IMR-90 (cell line): ENCODE measurements around the gene TOP3B. TPM values are rescaled to one million over a fixed set of nuclear protein-coding genes. Genes with fewer than 3 reads are reported as not detected.

Source experiments
- ATAC-seq: fragments of 200-7000 bp; cut with Tn5 transposase; 2 replicates; pipeline ENCODE4 v1.9.1; 2020; ENCODE audit warnings: low read depth, mild to moderate bottlenecking, moderate library complexity
- BruUV-seq: library from RNA; stranded (reverse); fragments of 400-500 nt; replicated peaks from 2 replicates; lab custom pipeline; 2021; lab: Mats Ljungman, UMichigan
- CTCF ChIA-PET: fragments of 300-600 bp; formaldehyde crosslinking; extraction: SDS; loops from one replicate; lab custom pipeline; 2021; ENCODE audit warnings: antibody characterized with exemption; lab: Yijun Ruan, JAX
- POLR2A ChIA-PET: fragments of 300-600 bp; sonication (Branson Sonifier 250); formaldehyde crosslinking; loops from one replicate; lab custom pipeline; 2022; ENCODE audit warnings: antibody characterized with exemption; ENCODE audit not compliant: unreplicated experiment; lab: Charles Lee
- DNase-seq: peaks from one replicate; pipeline ENCODE4 v3.0.0; 2013
- H2AFZ ChIP-seq: replicated peaks from 2 replicates; pipeline ENCODE3; 2013; ENCODE audit warnings: low read length, mild to moderate bottlenecking; ENCODE audit not compliant: poor library complexity
- H2AK5ac ChIP-seq: 2 replicates; pipeline ENCODE4 v1.6.1; 2013; ENCODE audit warnings: low read depth, low read length, inconsistent platforms
- H2AK9ac ChIP-seq: replicated peaks from 2 replicates; pipeline ENCODE3; 2013; ENCODE audit warnings: mild to moderate bottlenecking, low read depth, low read length, moderate library complexity; ENCODE audit not compliant: poor library complexity
- H2BK120ac ChIP-seq: 2 replicates; pipeline ENCODE4 v1.6.1; 2013; ENCODE audit warnings: low read depth, low read length, inconsistent platforms
- H2BK15ac ChIP-seq: 3 replicates; pipeline ENCODE4 v1.6.1; 2013; ENCODE audit warnings: low read depth, low read length, inconsistent platforms
- H2BK20ac ChIP-seq: 2 replicates; pipeline ENCODE4 v1.6.1; 2013; ENCODE audit warnings: low read depth, mild to moderate bottlenecking, inconsistent platforms, low read length, moderate library complexity
- H2BK5ac ChIP-seq: 2 replicates; pipeline ENCODE4 v1.6.1; 2013; ENCODE audit warnings: mild to moderate bottlenecking, low read depth, low read length, inconsistent platforms; ENCODE audit not compliant: poor library complexity, severe bottlenecking
- H3K14ac ChIP-seq: replicated peaks from 2 replicates; pipeline ENCODE4 v1.6.1; 2013; ENCODE audit warnings: low read depth, low read length, inconsistent platforms
- H3K18ac ChIP-seq: 2 replicates; pipeline ENCODE4 v1.6.1; 2013; ENCODE audit warnings: low read depth, low read length, control low read depth
- H3K23ac ChIP-seq: 2 replicates; pipeline ENCODE4 v1.6.1; 2013; ENCODE audit warnings: low read depth, low read length, inconsistent platforms
- H3K27ac ChIP-seq: 2 replicates; pipeline ENCODE4 v1.5.1; 2013; ENCODE audit warnings: mild to moderate bottlenecking, control low read depth, low read length; ENCODE audit not compliant: insufficient read depth
- H3K27me3 ChIP-seq: 2 replicates; pipeline ENCODE4 v1.6.1; 2013; ENCODE audit warnings: low read length; ENCODE audit not compliant: control insufficient read depth, insufficient read depth
- H3K36me3 ChIP-seq: 2 replicates; pipeline ENCODE4 v1.6.1; 2013; ENCODE audit warnings: low read length, mixed read lengths; ENCODE audit not compliant: control insufficient read depth, insufficient read depth
- H3K4ac ChIP-seq: 2 replicates; pipeline ENCODE4 v1.6.1; 2013; ENCODE audit warnings: low read depth, low read length, inconsistent platforms
- H3K4me1 ChIP-seq: 2 replicates; pipeline ENCODE4 v1.6.1; 2013; ENCODE audit warnings: low read length, mixed read lengths; ENCODE audit not compliant: control insufficient read depth, insufficient read depth
- H3K4me2 ChIP-seq: 2 replicates; pipeline ENCODE4 v1.6.1; 2013; ENCODE audit warnings: low read depth, mild to moderate bottlenecking, control low read depth, low read length, moderate library complexity
- H3K4me3 ChIP-seq: 2 replicates; pipeline ENCODE4 v1.5.1; 2013; ENCODE audit warnings: low read depth, mild to moderate bottlenecking, control low read depth, low read length, moderate library complexity; ENCODE audit not compliant: insufficient read depth
- H3K56ac ChIP-seq: 2 replicates; pipeline ENCODE4 v1.6.1; 2013; ENCODE audit warnings: low read length, inconsistent platforms; ENCODE audit not compliant: insufficient read depth; ENCODE audit errors: extremely low read depth
- H3K79me1 ChIP-seq, 2 experiments: 2 replicates each; pipeline ENCODE4 v1.6.1; 2013; ENCODE audit warnings: low read length in 2 of 2, inconsistent platforms in 1 of 2, low read depth in 1 of 2
- H3K9ac ChIP-seq: 2 replicates; pipeline ENCODE4 v1.6.1; 2013; ENCODE audit warnings: low read depth, low read length, control low read depth
- H3K9me1 ChIP-seq: 2 replicates; pipeline ENCODE4 v1.6.1; 2013; ENCODE audit warnings: low read length, inconsistent platforms; ENCODE audit not compliant: insufficient read depth
- H3K9me3 ChIP-seq: 2 replicates; pipeline ENCODE4 v1.6.1; 2013; ENCODE audit warnings: low read length; ENCODE audit not compliant: control insufficient read depth, insufficient read depth
- H4K20me1 ChIP-seq: 2 replicates; pipeline ENCODE4 v1.6.1; 2013; ENCODE audit warnings: low read length, inconsistent platforms; ENCODE audit not compliant: insufficient read depth
- H4K5ac ChIP-seq: 2 replicates; pipeline ENCODE4 v1.6.1; 2013; ENCODE audit warnings: mild to moderate bottlenecking, low read depth, low read length, control low read depth
- H4K8ac ChIP-seq, 2 experiments: 2 replicates each; pipeline ENCODE4 v1.6.1; 2013; ENCODE audit warnings: low read depth in 2 of 2, low read length in 2 of 2, control low read depth in 1 of 2, inconsistent platforms in 1 of 2
- H4K91ac ChIP-seq: 2 replicates; pipeline ENCODE4 v1.6.1; 2013; ENCODE audit warnings: low read depth, low read length, inconsistent platforms; ENCODE audit not compliant: insufficient read depth
- BHLHE40 ChIP-seq: fragments of 150-350 bp; IDR thresholded peaks from 2 replicates; pipeline ENCODE4 v1.6.1; 2016; ENCODE audit warnings: mild to moderate bottlenecking, low read depth, low read length
- CEBPB ChIP-seq: IDR thresholded peaks from 2 replicates; pipeline ENCODE4 v1.6.1; 2012; ENCODE audit warnings: low read depth, low read length, improper control_type of control experiment
- CHD1 ChIP-seq: IDR thresholded peaks from 2 replicates; pipeline ENCODE4 v1.6.1; 2012; ENCODE audit warnings: low read depth, low read length, improper control_type of control experiment
- FOS ChIP-seq: fragments of 150-350 bp; IDR thresholded peaks from 2 replicates; pipeline ENCODE4 v1.6.1; 2016; ENCODE audit warnings: low read depth, low read length
- MAFK ChIP-seq: IDR thresholded peaks from 2 replicates; pipeline ENCODE4 v1.6.1; 2012; ENCODE audit warnings: low read depth, low read length, improper control_type of control experiment
- MAZ ChIP-seq: IDR thresholded peaks from 2 replicates; pipeline ENCODE4 v1.6.1; 2012; ENCODE audit warnings: low read depth, mild to moderate bottlenecking, low read length, improper control_type of control experiment, moderate library complexity, borderline replicate concordance
- MXI1 ChIP-seq: IDR thresholded peaks from 2 replicates; pipeline ENCODE4 v1.6.1; 2012; ENCODE audit warnings: low read depth, mild to moderate bottlenecking, low read length, moderate library complexity, borderline replicate concordance
- POLR2A ChIP-seq: IDR thresholded peaks from 2 replicates; pipeline ENCODE4 v1.6.1; 2012; ENCODE audit warnings: mild to moderate bottlenecking, low read depth, low read length
- RAD21 ChIP-seq: IDR thresholded peaks from 2 replicates; pipeline ENCODE4 v1.6.1; 2012; ENCODE audit warnings: low read length, improper control_type of control experiment
- RCOR1 ChIP-seq: IDR thresholded peaks from 2 replicates; pipeline ENCODE4 v1.6.1; 2012; ENCODE audit warnings: mild to moderate bottlenecking, low read length, improper control_type of control experiment; ENCODE audit not compliant: insufficient replicate concordance
- RFX5 ChIP-seq: IDR thresholded peaks from 2 replicates; pipeline ENCODE4 v1.8.0; 2012; ENCODE audit warnings: low read depth, mild to moderate bottlenecking, low read length, moderate library complexity
- SMC3 ChIP-seq: fragments of 150-350 bp; IDR thresholded peaks from 2 replicates; pipeline ENCODE4 v1.6.1; 2016; ENCODE audit warnings: low read depth, mild to moderate bottlenecking, antibody characterized with exemption, low read length, moderate library complexity
- WGBS, 2 experiments: methylation state at CpG; one replicate each; pipeline versions ENCODE4 v1.1.5 to v1.1.7; 2013; ENCODE audit warnings: missing lambda C conversion rate in 2 of 2; ENCODE audit not compliant: insufficient read length in 1 of 2; ENCODE audit errors: extremely low coverage in 2 of 2; 5-methylcytosine and 5-hydroxymethylcytosine counted together
- dilution Hi-C: fragments of 300-500 bp; cut with HindIII; formaldehyde crosslinking; loops from one replicate; pipeline ENCODE4 v1.14.3; 2018; ENCODE audit warnings: low sequenced_read_pairs; ENCODE audit not compliant: unreplicated experiment
- in situ Hi-C: fragments of 300-500 bp; cut with MboI; formaldehyde crosslinking; loops from 3 replicates; pipeline ENCODE4 v1.14.3; 2019; ENCODE audit warnings: low sequenced_read_pairs, inconsistent platforms, mixed read lengths
- intact Hi-C: fragments of 100-400 bp; cut with micrococcal nuclease; formaldehyde crosslinking; loops from 2 replicates; pipeline ENCODE4 v1.10.0; 2022
- polyA plus RNA-seq, 3 experiments: library from polyadenylated mRNA; depleted of rRNA; stranded (reverse); fragments of >200 nt; gene quantifications; 2 replicates each; pipeline ENCODE4 v1.2.3, GENCODE V29; 2012; ENCODE audit warnings: low replicate concordance in 1 of 3
- total RNA-seq: library from RNA; depleted of rRNA; stranded (reverse); fragments of >200 nt; gene quantifications from 2 replicates; pipeline ENCODE4 v1.2.3, GENCODE V29; 2012
- TF ChIP-seq, protein P1 (sequence below): fragments of 150-350 bp; IDR thresholded peaks from 2 replicates; pipeline ENCODE4 v1.6.1; 2016; ENCODE audit warnings: low read depth, mild to moderate bottlenecking, low read length, moderate library complexity, borderline replicate concordance

The TOP3B gene
- total and polyA plus RNA-seq, 2 of the 4 experiments (the other 2 are of a cell fraction), result 23.0 to 23.5 TPM

DNA sequence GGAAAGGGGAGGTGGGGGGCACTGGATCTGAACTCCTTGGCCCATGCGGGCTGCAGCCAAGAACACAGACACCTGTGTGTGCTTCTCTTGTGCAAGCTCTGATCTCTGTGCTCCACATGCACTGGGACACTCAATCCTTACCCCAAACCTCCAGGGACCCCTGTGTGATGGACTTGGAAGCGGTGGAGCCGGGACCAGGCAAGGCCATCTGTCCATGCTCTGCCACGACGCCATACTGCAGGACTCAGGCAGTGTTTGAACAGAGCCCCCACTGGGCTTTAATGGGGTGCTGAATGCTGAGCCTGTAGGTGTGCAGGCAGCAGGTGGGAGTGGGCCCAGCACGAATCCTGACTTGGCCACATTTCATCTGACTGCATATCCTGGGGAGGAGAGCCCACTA, 53.3 kb downstream of the TOP3B start:
- H4K8ac ChIP-seq, result no peak overlapping the region

More for the DNA sequence above, 53.3 kb downstream of the TOP3B start:
- H2AK5ac ChIP-seq, result no peak overlapping the region
- H3K79me1 ChIP-seq, result peaks cover 12 to 37% of the 10 kb centered on the region in 2 experiments
- H3K18ac ChIP-seq, result no peak overlapping the region
- TF ChIP-seq BHLHE40 (no peak), CHD1 (no peak), SMC3 (no peak), RCOR1 (no peak), CEBPB (no peak), MAZ (no peak), RFX5 (no peak), RAD21 (no peak), FOS (no peak), MXI1 (no peak), MAFK (no peak), POLR2A (no peak)
- TF ChIP-seq, protein P1, sequence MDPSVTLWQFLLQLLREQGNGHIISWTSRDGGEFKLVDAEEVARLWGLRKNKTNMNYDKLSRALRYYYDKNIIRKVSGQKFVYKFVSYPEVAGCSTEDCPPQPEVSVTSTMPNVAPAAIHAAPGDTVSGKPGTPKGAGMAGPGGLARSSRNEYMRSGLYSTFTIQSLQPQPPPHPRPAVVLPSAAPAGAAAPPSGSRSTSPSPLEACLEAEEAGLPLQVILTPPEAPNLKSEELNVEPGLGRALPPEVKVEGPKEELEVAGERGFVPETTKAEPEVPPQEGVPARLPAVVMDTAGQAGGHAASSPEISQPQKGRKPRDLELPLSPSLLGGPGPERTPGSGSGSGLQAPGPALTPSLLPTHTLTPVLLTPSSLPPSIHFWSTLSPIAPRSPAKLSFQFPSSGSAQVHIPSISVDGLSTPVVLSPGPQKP, result no peak
- H3K4me1 ChIP-seq, result no peaks in the 10 kb centered on the region
- CTCF ChIA-PET, result no interaction called here
- no peak overlapping the region for H3K27ac ChIP-seq
- DNase-seq (no peak), ATAC-seq (no peak)
- H3K4ac ChIP-seq, result no peak overlapping the region
- H2AK9ac ChIP-seq, result no peak overlapping the region
- H3K9me3 ChIP-seq, result no peaks in the 10 kb centered on the region
- H3K9ac ChIP-seq, result no peak overlapping the region
- intact Hi-C loops, result no loop called here
- no peak overlapping the region for H4K91ac ChIP-seq
- H3K4me2 ChIP-seq, result no peak overlapping the region
- H4K20me1 ChIP-seq, result peaks cover 8% of the 10 kb centered on the region; the same call in 1 of the 2 replicates
- in situ Hi-C loops, result no loop called here
- no peak overlapping the region for H3K4me3 ChIP-seq
- dilution Hi-C loops, result no loop called here
- peaks cover 64% of the 10 kb centered on the region for H3K36me3 ChIP-seq
- no peak overlapping the region for H2AFZ ChIP-seq
- POLR2A ChIA-PET, result no interaction called here
- no peak overlapping the region for H4K5ac ChIP-seq
- H2BK20ac ChIP-seq, result no peak overlapping the region
- no peak overlapping the region for H3K23ac ChIP-seq
- no peak overlapping the region for H3K14ac ChIP-seq
- H2BK120ac ChIP-seq, result no peak overlapping the region
- 0 out of 2 replicates have a peak, but pooled peaks cover 3% of the 10 kb centered on the region for H3K9me1 ChIP-seq
- H2BK5ac ChIP-seq, result no peak overlapping the region
- H2BK15ac ChIP-seq, result no peak overlapping the region
- BruUV-seq, result no TSS peak
- no peaks in the 10 kb centered on the region for H3K27me3 ChIP-seq
- no peak overlapping the region for H3K56ac ChIP-seq
- WGBS, 2 experiments, result 100% methylated on average over 2 of the region's 6 CpGs; no CpG with 5 or more reads in 1 of the 2 experiments
